GM12878 (cell line): ENCODE measurements around the gene THBS3. TPM values are rescaled to one million over a fixed set of nuclear protein-coding genes. Genes with fewer than 3 reads are reported as not detected.
A peak's percentile ranks its signal among the peaks of the same experiment; 100 is the strongest.

Source experiments
- ATAC-seq: fragments of 200-7000 bp; cut with Tn5 transposase; 3 replicates; pipeline ENCODE4 v1.9.1; 2020; ENCODE audit warnings: mild to moderate bottlenecking, moderate library complexity
- BruUV-seq: library from RNA; stranded (reverse); fragments of 400-500 nt; replicated peaks from 2 replicates; lab custom pipeline; 2021; lab: Mats Ljungman, UMichigan
- CTCF ChIA-PET: fragments of 300-600 bp; sonication (Branson Sonifier 250); formaldehyde crosslinking; extraction: SDS; loops from one replicate; lab custom pipeline; 2021; ENCODE audit warnings: inconsistent platforms; lab: Yijun Ruan, JAX
- POLR2A ChIA-PET: fragments of 350-600 bp; formaldehyde crosslinking; extraction: SDS; loops from one replicate; lab custom pipeline; 2021; ENCODE audit warnings: inconsistent platforms; lab: Charles Lee
- RAD21 ChIA-PET: fragments of 300-600 bp; sonication (Branson Sonifier 250); formaldehyde crosslinking; loops from one replicate; lab custom pipeline; 2023; ENCODE audit warnings: antibody characterized with exemption; ENCODE audit not compliant: unreplicated experiment; lab: Charles Lee
- SMC1A ChIA-PET: fragments of 300-600 bp; sonication (Branson Sonifier 250); formaldehyde crosslinking; loops from one replicate; lab custom pipeline; 2023; ENCODE audit not compliant: unreplicated experiment, uncharacterized antibody; lab: Charles Lee
- DNase-seq: peaks from one replicate; pipeline ENCODE4 v3.0.0-alpha.2; 2011; ENCODE audit warnings: low read depth, low spot score
- FAIRE-seq: peaks from 3 replicates; lab custom pipeline; 2011; peaks lifted over from hg19 to GRCh38; lab: Jason Lieb, UNC
- H2AFZ ChIP-seq: 2 replicates; pipeline ENCODE4 v1.6.0; 2011; ENCODE audit warnings: low read depth, low read length, control low read depth; ENCODE audit not compliant: control insufficient read depth
- H3K27ac ChIP-seq: 2 replicates; pipeline ENCODE4 v1.5.1; 2011; ENCODE audit warnings: control low read depth; ENCODE audit not compliant: control insufficient read depth, insufficient read depth
- H3K27me3 ChIP-seq, 2 experiments: replicated peaks in 1 of 2; 2 replicates each; pipeline versions ENCODE4 v1.6.0 to v1.6.1; 2011; ENCODE audit warnings: low read length in 1 of 2; ENCODE audit not compliant: control insufficient read depth in 2 of 2, insufficient read depth in 2 of 2
- H3K36me3 ChIP-seq, 2 experiments: 2 replicates each; pipeline ENCODE4 v1.5.1; 2011; ENCODE audit warnings: low read length in 1 of 2; ENCODE audit not compliant: control insufficient read depth in 2 of 2, insufficient read depth in 2 of 2
- H3K4me1 ChIP-seq: 2 replicates; pipeline ENCODE4 v1.6.1; 2011; ENCODE audit warnings: mild to moderate bottlenecking, low read length, moderate library complexity, mixed read lengths; ENCODE audit not compliant: control insufficient read depth, insufficient read depth
- H3K4me2 ChIP-seq: 2 replicates; pipeline ENCODE4 v1.6.0; 2011; ENCODE audit warnings: control low read depth; ENCODE audit not compliant: control insufficient read depth, insufficient read depth
- H3K4me3 ChIP-seq: fragments of 200-600 bp; sonication (generic); 2 replicates; pipeline ENCODE4 v1.5.1; 2016
- H3K79me2 ChIP-seq: 2 replicates; pipeline ENCODE4 v1.6.0; 2011; ENCODE audit warnings: low read length; ENCODE audit not compliant: control insufficient read depth, insufficient read depth
- H3K9ac ChIP-seq: 2 replicates; pipeline ENCODE4 v1.8.0; 2011; ENCODE audit warnings: low read length, control low read depth, mixed read lengths; ENCODE audit not compliant: control insufficient read depth, insufficient read depth
- H3K9me3 ChIP-seq: replicated peaks from 3 replicates; pipeline ENCODE4 v1.5.1; 2011; ENCODE audit warnings: mild to moderate bottlenecking, low read length; ENCODE audit not compliant: control insufficient read depth, insufficient read depth
- H4K20me1 ChIP-seq: 2 replicates; pipeline ENCODE4 v1.6.0; 2011; ENCODE audit not compliant: control insufficient read depth, insufficient read depth
- BHLHE40 ChIP-seq, 2 experiments: fragments of 450-650 bp in 1 of 2; IDR thresholded peaks; 2 replicates each; pipeline ENCODE4 v1.6.1; 2011 to 2017; ENCODE audit warnings: low read depth in 2 of 2, borderline replicate concordance in 1 of 2, improper control_type of control experiment in 1 of 2, low read length in 1 of 2, mild to moderate bottlenecking in 1 of 2
- ESRRA ChIP-seq: IDR thresholded peaks from 2 replicates; pipeline ENCODE4 v1.6.1; 2012; ENCODE audit warnings: mild to moderate bottlenecking, low read length, improper control_type of control experiment
- GABPA ChIP-seq: IDR thresholded peaks from 2 replicates; pipeline ENCODE4 v1.6.1; 2014; ENCODE audit warnings: antibody characterized with exemption, low read depth, mild to moderate bottlenecking, inconsistent platforms
- IKZF2 ChIP-seq, 2 experiments: fragments of 450-650 bp; IDR thresholded peaks; 2 replicates each; pipeline ENCODE4 v1.6.1; 2017; ENCODE audit warnings: mild to moderate bottlenecking in 2 of 2, moderate library complexity in 2 of 2
- KAT2A ChIP-seq: conservative IDR thresholded peaks from 2 replicates; pipeline ENCODE4 v1.6.1; 2011; ENCODE audit warnings: low read depth, low read length; ENCODE audit not compliant: control insufficient read depth
- MEF2A ChIP-seq: IDR thresholded peaks from 2 replicates; pipeline ENCODE4 v1.6.1; 2011; ENCODE audit warnings: low read depth, mild to moderate bottlenecking, low read length, moderate library complexity; ENCODE audit not compliant: insufficient read depth
- MXI1 ChIP-seq: fragments of 150-350 bp; IDR thresholded peaks from 2 replicates; pipeline ENCODE4 v1.6.1; 2011; ENCODE audit warnings: low read depth, mild to moderate bottlenecking, inconsistent platforms, low read length, improper control_type of control experiment
- NFYA ChIP-seq: IDR thresholded peaks from 2 replicates; pipeline ENCODE4 v1.6.1; 2011; ENCODE audit warnings: low read depth, mild to moderate bottlenecking, low read length, improper control_type of control experiment, borderline replicate concordance
- RB1 ChIP-seq: fragments of 450-650 bp; formaldehyde crosslinking; IDR thresholded peaks from 2 replicates; pipeline ENCODE4 v1.6.1; 2017; ENCODE audit warnings: mild to moderate bottlenecking, borderline replicate concordance
- STAT3 ChIP-seq: IDR thresholded peaks from 2 replicates; pipeline ENCODE4 v1.6.1; 2011; ENCODE audit warnings: low read depth, low read length, improper control_type of control experiment
- WGBS: methylation state at CpG from one replicate; pipeline ENCODE4 v1.1.6; 2016; ENCODE audit warnings: low lambda C conversion rate; ENCODE audit not compliant: insufficient replicate concordance, insufficient coverage; ENCODE audit errors: missing lambda C conversion rate; 5-methylcytosine and 5-hydroxymethylcytosine counted together
- in situ Hi-C: fragments of 300-500 bp; cut with MboI; formaldehyde crosslinking; loops from 9 replicates; pipeline ENCODE4 v1.14.3; 2018; ENCODE audit warnings: mixed read lengths
- intact Hi-C: fragments of 100-400 bp; cut with micrococcal nuclease; formaldehyde crosslinking; loops from one replicate; pipeline ENCODE4 v1.14.2; 2022; ENCODE audit not compliant: unreplicated experiment
- polyA plus RNA-seq, 11 experiments: library from polyadenylated mRNA; depleted of rRNA in 4 of 11; unstranded in 6 of 11; stranded (reverse) in 5 of 11; fragments of >200 nt; fragmentation: Nextera tagmentation in 4 of 11; fragmentation: Illumina TruSeq in 1 of 11; extraction: Ambion mirVana in 4 of 11; extraction: Trizol in 1 of 11; gene quantifications; 1 replicate in 1 of 11; 2 replicates in 10 of 11; pipeline versions ENCODE4 v1.2.1 to v1.2.3, GENCODE V29; 2011 to 2016; ENCODE audit warnings: inconsistent platforms in 2 of 11, missing spikeins in 2 of 11, low read depth in 1 of 11
- total RNA-seq, 4 experiments: library from RNA; depleted of rRNA in 3 of 4; stranded (reverse); fragments of >200 nt in 3 of 4; fragmentation: Illumina TruSeq in 1 of 4; extraction: Trizol in 1 of 4; gene quantifications; 2 replicates each; pipeline versions ENCODE4 v1.2.1 to v1.2.3, GENCODE V29; 2013 to 2021
- TF ChIP-seq, protein P1 (sequence below): IDR thresholded peaks from 2 replicates; pipeline ENCODE4 v1.6.1; 2012; ENCODE audit warnings: low read depth, low read length, improper control_type of control experiment
- TF ChIP-seq, protein P2 (sequence below): IDR thresholded peaks from 2 replicates; pipeline ENCODE4 v1.6.1; 2012; ENCODE audit warnings: low read length, inconsistent platforms
- TF ChIP-seq, protein P3 (sequence below): fragments of 450-650 bp; IDR thresholded peaks from 2 replicates; pipeline ENCODE4 v1.6.1; 2014; ENCODE audit warnings: mild to moderate bottlenecking
- TF ChIP-seq, protein P4 (sequence below): fragments of 450-650 bp; IDR thresholded peaks from 2 replicates; pipeline ENCODE4 v1.6.1; 2017; ENCODE audit warnings: mild to moderate bottlenecking, low read depth, inconsistent platforms; ENCODE audit not compliant: poor library complexity, severe bottlenecking

Gene THBS3
- total and polyA plus RNA-seq, 10 of the 15 experiments (the other 5 are each of a cell fraction or from before 2014, with no cell fraction given): 0.66 to 3.6 (median 2.0) TPM

DNA sequence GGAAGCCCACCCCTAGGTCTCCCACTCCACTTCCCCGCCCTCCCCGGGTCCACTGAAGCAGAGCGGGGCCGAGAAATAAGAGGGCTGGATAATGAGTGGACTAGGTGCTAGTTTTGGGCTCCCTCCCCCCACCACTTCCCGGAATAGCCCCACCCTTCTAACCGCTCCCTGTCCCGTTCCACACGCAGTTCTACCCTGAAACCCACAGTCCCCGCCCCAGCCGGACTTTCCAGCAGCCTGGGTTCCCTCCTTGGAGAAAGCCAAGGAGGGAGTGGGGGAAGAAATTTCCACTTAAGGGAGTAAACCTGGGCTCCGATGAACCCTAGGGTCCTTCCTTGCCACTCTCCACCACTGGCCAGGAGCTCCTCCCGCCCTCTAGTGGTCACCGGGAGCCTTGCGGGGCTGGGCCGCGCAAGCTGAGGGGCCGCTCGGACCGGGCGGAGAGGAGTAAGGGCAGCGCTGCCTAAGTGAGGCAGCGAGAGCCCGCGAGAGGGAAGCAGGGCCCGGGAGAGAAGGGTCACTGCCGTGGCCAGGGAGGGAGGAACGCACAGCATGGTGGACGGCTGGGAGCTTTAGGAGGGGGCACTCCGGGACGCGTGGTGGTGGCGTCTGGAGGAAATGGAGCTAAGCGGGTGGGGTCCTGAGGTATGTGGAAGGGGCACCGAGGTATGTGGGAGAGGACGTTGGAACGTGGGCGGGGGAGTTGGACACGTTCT, 14.3 kb downstream of the THBS3 start:
- H3K36me3 ChIP-seq: no peaks in the 10 kb centered on the region
- ATAC-seq (peak; percentile 93), DNase-seq (no peak), FAIRE-seq (peak; percentile 74)
- peak overlapping the region; percentile 22 for H3K27ac ChIP-seq
- ChIA-PET RAD21 (interaction anchor here (0.5 to 3.5 kb wide), 12 partner anchors 8 to 311 kb away, joined by 3 to 77 read pairs (median 4); partner anchors contain the start of genes KRTCAP2, MTX1 and THBS3), CTCF (interaction anchor here (0.6 to 5.2 kb wide), 31 partner anchors 8 to 1406 kb away, joined by 3 to 244 read pairs (median 4); partner anchors contain the start of genes DPM3, KRTCAP2, MTX1 and PMVK), SMC1A (interaction anchor here (1.1 to 3.5 kb wide), 10 partner anchors 8 to 102 kb away, joined by 3 to 46 read pairs (median 4); partner anchors contain the start of genes KRTCAP2, MTX1, THBS3 and TRIM46), POLR2A (interaction anchor here (0.5 to 3.5 kb wide), 12 partner anchors 8 to 736 kb away, joined by 3 to 77 read pairs (median 7); partner anchors contain the start of genes KRTCAP2, MTX1, THBS3 and TRIM46)
- under 1% methylated on average over 38 of the region's 38 CpGs for WGBS
- H3K79me2 ChIP-seq: no peaks in the 10 kb centered on the region
- peak overlapping the region; percentile 77 for H3K4me3 ChIP-seq
- BruUV-seq: no TSS peak
- peak overlapping the region; percentile 58 for H3K9ac ChIP-seq
- in situ Hi-C loops (no loop called here), intact Hi-C loops (no loop called here)
- no peaks in the 10 kb centered on the region for H4K20me1 ChIP-seq
- peak overlapping the region; percentile 89 for H3K4me2 ChIP-seq
- H3K4me1 ChIP-seq: peaks cover 16% of the 10 kb centered on the region
- H3K9me3 ChIP-seq: no peaks in the 10 kb centered on the region
- H3K27me3 ChIP-seq: no peaks in the 10 kb centered on the region
- peak overlapping the region; percentile 85 for H2AFZ ChIP-seq
- TF ChIP-seq, protein P1, sequence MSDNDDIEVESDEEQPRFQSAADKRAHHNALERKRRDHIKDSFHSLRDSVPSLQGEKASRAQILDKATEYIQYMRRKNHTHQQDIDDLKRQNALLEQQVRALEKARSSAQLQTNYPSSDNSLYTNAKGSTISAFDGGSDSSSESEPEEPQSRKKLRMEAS: peak; percentile 13; the same call in 1 of the 2 replicates
- no peak for TF ChIP-seq NFYA
- TF ChIP-seq, protein P2, sequence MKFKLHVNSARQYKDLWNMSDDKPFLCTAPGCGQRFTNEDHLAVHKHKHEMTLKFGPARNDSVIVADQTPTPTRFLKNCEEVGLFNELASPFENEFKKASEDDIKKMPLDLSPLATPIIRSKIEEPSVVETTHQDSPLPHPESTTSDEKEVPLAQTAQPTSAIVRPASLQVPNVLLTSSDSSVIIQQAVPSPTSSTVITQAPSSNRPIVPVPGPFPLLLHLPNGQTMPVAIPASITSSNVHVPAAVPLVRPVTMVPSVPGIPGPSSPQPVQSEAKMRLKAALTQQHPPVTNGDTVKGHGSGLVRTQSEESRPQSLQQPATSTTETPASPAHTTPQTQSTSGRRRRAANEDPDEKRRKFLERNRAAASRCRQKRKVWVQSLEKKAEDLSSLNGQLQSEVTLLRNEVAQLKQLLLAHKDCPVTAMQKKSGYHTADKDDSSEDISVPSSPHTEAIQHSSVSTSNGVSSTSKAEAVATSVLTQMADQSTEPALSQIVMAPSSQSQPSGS: no peak
- no peak for TF ChIP-seq ESRRA
- TF ChIP-seq KAT2A: no peak
- peak; percentile 69; the same call in 1 of the 2 replicates for TF ChIP-seq RB1
- TF ChIP-seq STAT3: no peak
- no peak for TF ChIP-seq GABPA
- TF ChIP-seq, protein P3, sequence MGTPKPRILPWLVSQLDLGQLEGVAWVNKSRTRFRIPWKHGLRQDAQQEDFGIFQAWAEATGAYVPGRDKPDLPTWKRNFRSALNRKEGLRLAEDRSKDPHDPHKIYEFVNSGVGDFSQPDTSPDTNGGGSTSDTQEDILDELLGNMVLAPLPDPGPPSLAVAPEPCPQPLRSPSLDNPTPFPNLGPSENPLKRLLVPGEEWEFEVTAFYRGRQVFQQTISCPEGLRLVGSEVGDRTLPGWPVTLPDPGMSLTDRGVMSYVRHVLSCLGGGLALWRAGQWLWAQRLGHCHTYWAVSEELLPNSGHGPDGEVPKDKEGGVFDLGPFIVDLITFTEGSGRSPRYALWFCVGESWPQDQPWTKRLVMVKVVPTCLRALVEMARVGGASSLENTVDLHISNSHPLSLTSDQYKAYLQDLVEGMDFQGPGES: 0 out of 2 replicates have a peak, but pooled peaks have one; percentile 22
- no peak for TF ChIP-seq MEF2A
- TF ChIP-seq MXI1: no peak
- peak in 1 of 2 experiments; percentile 55; a peak in 3 of 4 replicates for TF ChIP-seq IKZF2 (IDR thresholded peaks at IDR 0.05)
- peak in 1 of 2 experiments; percentile 15; a peak in 2 of 4 replicates for TF ChIP-seq BHLHE40 (IDR thresholded peaks at IDR 0.05; ENCODE audit: borderline replicate concordance in 1 of 2, low read depth in 2 of 2, low read length in 1 of 2)
- TF ChIP-seq, protein P4, sequence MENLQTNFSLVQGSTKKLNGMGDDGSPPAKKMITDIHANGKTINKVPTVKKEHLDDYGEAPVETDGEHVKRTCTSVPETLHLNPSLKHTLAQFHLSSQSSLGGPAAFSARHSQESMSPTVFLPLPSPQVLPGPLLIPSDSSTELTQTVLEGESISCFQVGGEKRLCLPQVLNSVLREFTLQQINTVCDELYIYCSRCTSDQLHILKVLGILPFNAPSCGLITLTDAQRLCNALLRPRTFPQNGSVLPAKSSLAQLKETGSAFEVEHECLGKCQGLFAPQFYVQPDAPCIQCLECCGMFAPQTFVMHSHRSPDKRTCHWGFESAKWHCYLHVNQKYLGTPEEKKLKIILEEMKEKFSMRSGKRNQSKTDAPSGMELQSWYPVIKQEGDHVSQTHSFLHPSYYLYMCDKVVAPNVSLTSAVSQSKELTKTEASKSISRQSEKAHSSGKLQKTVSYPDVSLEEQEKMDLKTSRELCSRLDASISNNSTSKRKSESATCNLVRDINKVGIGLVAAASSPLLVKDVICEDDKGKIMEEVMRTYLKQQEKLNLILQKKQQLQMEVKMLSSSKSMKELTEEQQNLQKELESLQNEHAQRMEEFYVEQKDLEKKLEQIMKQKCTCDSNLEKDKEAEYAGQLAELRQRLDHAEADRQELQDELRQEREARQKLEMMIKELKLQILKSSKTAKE: no peak
